ENCODE results near the gene EXOC6B.

The EXOC6B gene

GRCh38 chr2:72770879-72771461 lies 54.9 kb downstream of the EXOC6B start (continued):
- TF ChIP-seq ZIC2 (tag by site-specific recombination; IDR thresholded peaks at IDR 0.05) (no peak), ZEB2 (tag by site-specific recombination; IDR thresholded peaks at IDR 0.05) (no peak), ZNF423 (tag by site-specific recombination; IDR thresholded peaks at IDR 0.05) (no peak), ZNF639 (tag by site-specific recombination; IDR thresholded peaks at IDR 0.05) (no peak), BCL6B (tag by site-specific recombination; IDR thresholded peaks at IDR 0.05) (no peak), ZNF121 (tag by site-specific recombination; IDR thresholded peaks at IDR 0.05) (no peak), ZNF311 (tag by site-specific recombination; IDR thresholded peaks at IDR 0.05; ENCODE audit: borderline replicate concordance) (no peak), AEBP2 (tag by site-specific recombination; IDR thresholded peaks at IDR 0.05; ENCODE audit: borderline replicate concordance) (no peak), SP3 (tag by site-specific recombination; IDR thresholded peaks at IDR 0.05) (no peak)

- POLR2A ChIA-PET: no interaction called here
- Histone ChIP-seq H3K27ac (ENCODE audit: extremely low read depth, low read depth, low read length) (no peak overlapping the region), H3K9me3 (ENCODE audit: control insufficient read depth, insufficient read depth, low read depth, low read length) (no peaks in the 10 kb centered on the region), H3K36me3 (ENCODE audit: control insufficient read depth in 2 of 2, insufficient read depth in 1 of 2, low read length in 2 of 2) (peaks cover 0 to 3% of the 10 kb centered on the region in 2 experiments; a peak in 2 of 3 replicates), H3K4me1 (ENCODE audit: control insufficient read depth, insufficient read depth, low read length) (no peaks in the 10 kb centered on the region), H3K4me3 (ENCODE audit: low read depth, low read length) (no peak overlapping the region)
- TF ChIP-seq ZNF10 (tag by site-specific recombination; IDR thresholded peaks at IDR 0.05) (no peak), ZFP69B (tag by site-specific recombination; IDR thresholded peaks at IDR 0.05) (no peak), YY2 (tag by site-specific recombination; IDR thresholded peaks at IDR 0.05) (no peak), ZNF610 (tag by site-specific recombination; IDR thresholded peaks at IDR 0.05; ENCODE audit: borderline replicate concordance) (no peak), ZNF211 (tag by site-specific recombination; IDR thresholded peaks at IDR 0.05; ENCODE audit: low read depth) (no peak), ZNF121 (tag by site-specific recombination; IDR thresholded peaks at IDR 0.05) (no peak), ZNF449 (tag by site-specific recombination; IDR thresholded peaks at IDR 0.05) (no peak), RBAK (tag by site-specific recombination; IDR thresholded peaks at IDR 0.05) (no peak), ZNF701 (tag by site-specific recombination; IDR thresholded peaks at IDR 0.05) (no peak), ZNF837 (tag by site-specific recombination; IDR thresholded peaks at IDR 0.05) (no peak), OVOL3 (tag by site-specific recombination; IDR thresholded peaks at IDR 0.05) (no peak)
- CTCF ChIA-PET: interaction anchor here (0.6 to 2.3 kb wide), 6 partner anchors 90 to 125 kb away, joined by 3 to 10 read pairs (median 4); no protein-coding TSS in a partner anchor
Observed at GRCh38 chr2:72765997-72766609, 59.7 kb downstream of the EXOC6B start.
